ENCODE data around the gene CHADL.

DNA sequence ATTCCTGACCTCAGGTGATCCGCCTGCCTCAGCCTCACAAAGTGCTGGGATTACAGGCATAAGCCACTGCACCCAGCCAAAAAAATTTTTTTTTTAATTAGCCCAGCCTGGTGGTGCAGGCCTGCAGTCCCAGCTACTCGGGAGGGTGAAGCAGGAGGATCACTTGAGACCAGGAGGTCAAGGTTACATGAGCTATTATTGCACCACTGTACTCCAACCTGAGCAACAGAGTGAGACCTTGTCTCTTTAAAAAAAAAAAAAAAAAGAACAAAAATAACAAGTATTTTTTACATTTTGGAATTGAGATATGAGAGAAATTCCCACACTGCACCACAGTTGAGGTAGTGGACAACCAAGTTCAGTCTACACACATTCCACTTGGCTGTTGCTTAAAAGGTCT, 49.3 kb downstream of the CHADL start:
- TF ChIP-seq POLR2AphosphoS5 (IDR thresholded peaks at IDR 0.05; ENCODE audit: insufficient read depth in 1 of 2, low read depth in 1 of 2): no peak
- TF ChIP-seq, protein P1, sequence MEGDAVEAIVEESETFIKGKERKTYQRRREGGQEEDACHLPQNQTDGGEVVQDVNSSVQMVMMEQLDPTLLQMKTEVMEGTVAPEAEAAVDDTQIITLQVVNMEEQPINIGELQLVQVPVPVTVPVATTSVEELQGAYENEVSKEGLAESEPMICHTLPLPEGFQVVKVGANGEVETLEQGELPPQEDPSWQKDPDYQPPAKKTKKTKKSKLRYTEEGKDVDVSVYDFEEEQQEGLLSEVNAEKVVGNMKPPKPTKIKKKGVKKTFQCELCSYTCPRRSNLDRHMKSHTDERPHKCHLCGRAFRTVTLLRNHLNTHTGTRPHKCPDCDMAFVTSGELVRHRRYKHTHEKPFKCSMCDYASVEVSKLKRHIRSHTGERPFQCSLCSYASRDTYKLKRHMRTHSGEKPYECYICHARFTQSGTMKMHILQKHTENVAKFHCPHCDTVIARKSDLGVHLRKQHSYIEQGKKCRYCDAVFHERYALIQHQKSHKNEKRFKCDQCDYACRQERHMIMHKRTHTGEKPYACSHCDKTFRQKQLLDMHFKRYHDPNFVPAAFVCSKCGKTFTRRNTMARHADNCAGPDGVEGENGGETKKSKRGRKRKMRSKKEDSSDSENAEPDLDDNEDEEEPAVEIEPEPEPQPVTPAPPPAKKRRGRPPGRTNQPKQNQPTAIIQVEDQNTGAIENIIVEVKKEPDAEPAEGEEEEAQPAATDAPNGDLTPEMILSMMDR (IDR thresholded peaks at IDR 0.05): no peak
- no peak for TF ChIP-seq POLR2A (IDR thresholded peaks at IDR 0.05)
